Endothelial cell of umbilical vein (primary cell): ENCODE measurements around the gene CAT.

Experiments
- EZH2 ChIP-seq: IDR thresholded peaks from 2 replicates; pipeline ENCODE4 v1.6.1; 2012; ENCODE audit warnings: borderline replicate concordance, low read depth, mild to moderate bottlenecking, moderate library complexity, low read length, inconsistent platforms; ENCODE audit not compliant: severe bottlenecking
- MYC ChIP-seq: IDR thresholded peaks from one replicate; pipeline ENCODE4 v1.6.1; 2011; ENCODE audit warnings: mild to moderate bottlenecking, low read depth, low read length
- POLR2A ChIP-seq: IDR thresholded peaks from 2 replicates; pipeline ENCODE4 v1.6.1; 2012; ENCODE audit warnings: low read depth, mild to moderate bottlenecking, control low read depth, low read length
- POLR2AphosphoS5 ChIP-seq: IDR thresholded peaks from 2 replicates; pipeline ENCODE4 v1.6.1; 2012; ENCODE audit warnings: low read depth, mild to moderate bottlenecking, control low read depth, low read length, moderate library complexity; ENCODE audit not compliant: insufficient read depth
- TF ChIP-seq, protein P1 (sequence below), 2 donors: IDR thresholded peaks; 1 replicate in 1 of 2; 2 replicates in 1 of 2; pipeline ENCODE4 v1.5.1; 2011; ENCODE audit warnings: low read length in 2 of 2, mild to moderate bottlenecking in 2 of 2, moderate library complexity in 2 of 2, control low read depth in 1 of 2, inconsistent platforms in 1 of 2, low read depth in 1 of 2; ENCODE audit not compliant: insufficient read depth in 1 of 2; ENCODE audit errors: extremely low read depth in 1 of 2
- TF ChIP-seq, protein P2 (sequence below): IDR thresholded peaks from 2 replicates; pipeline ENCODE4 v1.6.1; 2011; ENCODE audit not compliant: insufficient read depth, insufficient read length

DNA sequence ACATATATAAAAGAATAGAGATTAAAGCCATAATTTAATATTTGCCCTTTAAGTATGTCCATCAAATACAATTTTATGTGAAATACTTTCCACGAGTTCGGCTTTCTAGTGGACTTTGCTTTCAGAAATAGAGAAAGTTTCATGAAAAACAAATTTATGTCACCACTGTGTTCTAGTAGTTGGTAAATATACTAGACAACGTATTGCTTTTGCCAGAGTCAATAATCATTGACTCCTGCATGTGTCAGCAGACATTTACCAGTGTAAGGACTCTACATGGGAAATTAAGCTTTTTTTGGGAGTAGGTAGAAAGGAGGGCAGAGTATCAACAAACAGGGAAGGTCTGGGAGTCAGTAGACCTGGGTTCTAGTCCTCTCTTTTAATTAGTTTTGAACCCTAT, 32.3 kb upstream of the CAT start:
- TF ChIP-seq, protein P1, sequence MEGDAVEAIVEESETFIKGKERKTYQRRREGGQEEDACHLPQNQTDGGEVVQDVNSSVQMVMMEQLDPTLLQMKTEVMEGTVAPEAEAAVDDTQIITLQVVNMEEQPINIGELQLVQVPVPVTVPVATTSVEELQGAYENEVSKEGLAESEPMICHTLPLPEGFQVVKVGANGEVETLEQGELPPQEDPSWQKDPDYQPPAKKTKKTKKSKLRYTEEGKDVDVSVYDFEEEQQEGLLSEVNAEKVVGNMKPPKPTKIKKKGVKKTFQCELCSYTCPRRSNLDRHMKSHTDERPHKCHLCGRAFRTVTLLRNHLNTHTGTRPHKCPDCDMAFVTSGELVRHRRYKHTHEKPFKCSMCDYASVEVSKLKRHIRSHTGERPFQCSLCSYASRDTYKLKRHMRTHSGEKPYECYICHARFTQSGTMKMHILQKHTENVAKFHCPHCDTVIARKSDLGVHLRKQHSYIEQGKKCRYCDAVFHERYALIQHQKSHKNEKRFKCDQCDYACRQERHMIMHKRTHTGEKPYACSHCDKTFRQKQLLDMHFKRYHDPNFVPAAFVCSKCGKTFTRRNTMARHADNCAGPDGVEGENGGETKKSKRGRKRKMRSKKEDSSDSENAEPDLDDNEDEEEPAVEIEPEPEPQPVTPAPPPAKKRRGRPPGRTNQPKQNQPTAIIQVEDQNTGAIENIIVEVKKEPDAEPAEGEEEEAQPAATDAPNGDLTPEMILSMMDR (IDR thresholded peaks at IDR 0.05; ENCODE audit: extremely low read depth in 1 of 2, insufficient read depth in 1 of 2, low read depth in 1 of 2, low read length in 2 of 2), result no peak
- TF ChIP-seq POLR2AphosphoS5 (no peak), POLR2A (no peak), EZH2 (no peak), MYC (no peak)
- TF ChIP-seq, protein P2, sequence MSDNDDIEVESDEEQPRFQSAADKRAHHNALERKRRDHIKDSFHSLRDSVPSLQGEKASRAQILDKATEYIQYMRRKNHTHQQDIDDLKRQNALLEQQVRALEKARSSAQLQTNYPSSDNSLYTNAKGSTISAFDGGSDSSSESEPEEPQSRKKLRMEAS, result no peak
